Kidney (tissue), 14 donors: ENCODE data around the gene ARL6IP6. TPM values are rescaled to one million over a fixed set of nuclear protein-coding genes. Genes with fewer than 3 reads are reported as not detected.
"Not testable (repeated sequence)": the region's sequence is repeated elsewhere in the genome, so short reads cannot be mapped to it uniquely, and the experiment has no call there.

Experiments used
- DNase-seq, 5 donors: peaks; one replicate each; pipeline ENCODE4 v3.0.0-alpha.2; 2013 to 2020
- FAIRE-seq: peaks from 2 replicates; lab custom pipeline; 2012; peaks lifted over from hg19 to GRCh38; lab: Jason Lieb, UNC
- H3K27ac ChIP-seq, 2 donors: one replicate each; pipeline ENCODE4 v1.7.0; 2013; ENCODE audit warnings: low read depth in 2 of 2, low read length in 2 of 2, inconsistent platforms in 1 of 2
- H3K27me3 ChIP-seq: one replicate; pipeline ENCODE4 v1.7.1; 2013; ENCODE audit warnings: low read length, inconsistent platforms; ENCODE audit not compliant: control insufficient read depth, insufficient read depth
- H3K36me3 ChIP-seq, 3 donors: one replicate each; pipeline versions ENCODE4 v1.7.0 to v1.7.1; 2013; ENCODE audit warnings: low read length in 3 of 3, control low read depth in 1 of 3, inconsistent platforms in 1 of 3; ENCODE audit not compliant: insufficient read depth in 3 of 3, control insufficient read depth in 2 of 3
- H3K4me1 ChIP-seq, 3 donors: one replicate each; pipeline versions ENCODE4 v1.7.0 to v1.7.1; 2013; ENCODE audit warnings: low read length in 3 of 3, inconsistent platforms in 1 of 3, low read depth in 1 of 3; ENCODE audit not compliant: control insufficient read depth in 2 of 3, insufficient read depth in 2 of 3
- H3K4me3 ChIP-seq, 3 donors: one replicate each; pipeline versions ENCODE4 v1.7.0 to v1.8.1; 2013; ENCODE audit warnings: low read length in 3 of 3, control low read depth in 1 of 3, inconsistent platforms in 1 of 3
- H3K9ac ChIP-seq, 3 donors: one replicate each; pipeline versions ENCODE4 v1.7.0 to v1.7.1; 2013; ENCODE audit warnings: low read length in 3 of 3, control low read depth in 1 of 3, inconsistent platforms in 1 of 3
- H3K9me3 ChIP-seq, 3 donors: one replicate each; pipeline versions ENCODE4 v1.7.0 to v1.7.1; 2013; ENCODE audit warnings: low read length in 3 of 3, control low read depth in 1 of 3, inconsistent platforms in 1 of 3; ENCODE audit not compliant: control insufficient read depth in 2 of 3, insufficient read depth in 1 of 3
- CTCF ChIP-seq: IDR thresholded peaks from 3 replicates; pipeline ENCODE4 v1.5.1; 2012; ENCODE audit warnings: mild to moderate bottlenecking, moderate library complexity, borderline replicate concordance; ENCODE audit not compliant: insufficient read depth; ENCODE audit errors: extremely low read depth
- intact Hi-C: fragments of 100-400 bp; cut with DNase I; formaldehyde crosslinking; loops from one replicate; pipeline ENCODE4 v1.11.1; 2022
- polyA plus RNA-seq: library from polyadenylated mRNA; stranded (reverse); fragments of 350-450 nt; fragmentation: Illumina TruSeq; extraction: RNeasy Lipid Tissue Mini Kit (QIAGEN cat#74804); gene quantifications from one replicate; pipeline ENCODE4 v1.2.3, GENCODE V29; 2014; ENCODE audit warnings: low read depth, low replicate concordance; ENCODE audit not compliant: insufficient read depth
- total RNA-seq: library from RNA; stranded (reverse); fragmentation: NEBNext Ultra II Directional; extraction: Animal tissue kit (Norgen Biotek cat#: 25700); gene quantifications from one replicate; pipeline ENCODE4 v1.2.1, GENCODE V29; 2021
- donor health status: control.
- donor health status: control.
- donor health status: control.
- donor health status: control.
- donor health status: control.
- donor health status: DM: yes; HTN: yes; CAD: no.
- donor health status: Normal renal cell carcinoma (clear cell type).

The ARL6IP6 gene
- total and polyA plus RNA-seq, 2 donors from 2014 or later = 9.3 to 15.5 TPM

- Histone ChIP-seq H3K27ac (peak within 1 kb of the TSS; percentile 98), H3K4me1 (peaks cover 2 to 6% (median 4%) of the 10 kb centered on the region in 3 donors), H3K4me3 (peak within 1 kb of the TSS; percentile 89 to 99 (median 90)), H3K9ac (peak within 1 kb of the TSS; percentile 91 to 96 (median 94)), H3K27me3 (no peaks in the 10 kb centered on the region), H3K36me3 (peaks cover 0 to 3% (median 3%) of the 10 kb centered on the region in 3 donors), H3K9me3 (no peaks in the 10 kb centered on the region)
- TF ChIP-seq CTCF = no peak
- intact Hi-C loops = no loop called here
- FAIRE-seq = no peak
- peak; percentile 99 to 100 (median 99) for DNase-seq
Observed at GRCh38 chr2:152717228-152718075, 968 bp upstream of the ARL6IP6 start, which contains the start of gene PRPF40A. Gene PRPF40A (minus strand): TSS chr2:152717461. CDS start chr2:152717439, 22 bp downstream.

GRCh38 chr2:152718909-152719645 lies 657 bp downstream of the ARL6IP6 start:
- intact Hi-C loops = no loop called here
- Histone ChIP-seq H3K9me3 (no peaks in the 10 kb centered on the region), H3K9ac (peak overlapping the region; percentile 52 to 96 (median 94)), H3K4me3 (peak overlapping the region; percentile 80 to 90 (median 89)), H3K27ac (peak overlapping the region; percentile 98), H3K4me1 (peaks cover 2 to 6% (median 4%) of the 10 kb centered on the region in 3 donors), H3K27me3 (no peaks in the 10 kb centered on the region), H3K36me3 (no peaks in the 10 kb centered on the region)
- FAIRE-seq (no peak), DNase-seq (peak in 3 of 5 donors; percentile 65 to 77 (median 75))
- TF ChIP-seq CTCF = no peak

- Histone ChIP-seq H3K27ac (no peak overlapping the region), H3K9ac (no peak overlapping the region), H3K9me3 (no peaks in the 10 kb centered on the region), H3K4me3 (no peak overlapping the region), H3K4me1 (peaks cover 2 to 6% (median 3%) of the 10 kb centered on the region in 3 donors), H3K27me3 (no peaks in the 10 kb centered on the region), H3K36me3 (no peaks in the 10 kb centered on the region)
- no peak for DNase-seq
- no peak for FAIRE-seq
- TF ChIP-seq CTCF = no peak
- intact Hi-C loops = no loop called here
Observed at GRCh38 chr2:152720794-152721193, 2.4 kb downstream of the ARL6IP6 start.

GRCh38 chr2:152722639-152723038 lies 4.2 kb downstream of the ARL6IP6 start:
- DNase-seq, H3K27ac ChIP-seq, H3K27me3 ChIP-seq, H3K9ac ChIP-seq, H3K36me3 ChIP-seq, H3K4me3 ChIP-seq, H3K9me3 ChIP-seq, intact Hi-C loops, FAIRE-seq, H3K4me1 ChIP-seq: not testable (repeated sequence)
